HG02938 (cell line): ENCODE results near the gene EVA1C.
"Not testable (repeated sequence)": the region's sequence is repeated elsewhere in the genome, so short reads cannot be mapped to it uniquely, and the experiment has no call there.

ENCODE experiments used
- ATAC-seq: cut with Tn5 transposase; IDR thresholded peaks from one replicate; pipeline ENCODE4 v1.9.1; 2021; ENCODE audit warnings: mild to moderate bottlenecking, moderate library complexity; ENCODE audit not compliant: unreplicated experiment

The EVA1C gene

GRCh38 chr21:32484706-32485380 is 72.3 kb downstream of the EVA1C start:
- ATAC-seq, result no peak

GRCh38 chr21:32492376-32492775 is 79.9 kb downstream of the EVA1C start:
- ATAC-seq, result no peak

GRCh38 chr21:32494934-32495709 is 82.6 kb downstream of the EVA1C start:
- ATAC-seq, result no peak

GRCh38 chr21:32496568-32496967 is 84.1 kb downstream of the EVA1C start:
- no peak for ATAC-seq

- ATAC-seq, result no peak
Measured at GRCh38 chr21:32499249-32500055, 86.9 kb downstream of the EVA1C start.

- ATAC-seq, result not testable (repeated sequence)
Measured at GRCh38 chr21:32503641-32504040, 91.1 kb downstream of the EVA1C start.

GRCh38 chr21:32505767-32506166 is 93.3 kb downstream of the EVA1C start:
- not testable (repeated sequence) for ATAC-seq

GRCh38 chr21:32506411-32506965 is 94.0 kb downstream of the EVA1C start:
- not testable (repeated sequence) for ATAC-seq

- ATAC-seq, result no peak
Measured at GRCh38 chr21:32507342-32507919, 94.9 kb downstream of the EVA1C start.

GRCh38 chr21:32508036-32508435 is 95.5 kb downstream of the EVA1C start:
- ATAC-seq, result not testable (repeated sequence)

- no peak for ATAC-seq
Measured at GRCh38 chr21:32508558-32508957, 96.1 kb downstream of the EVA1C start.

GRCh38 chr21:32508975-32509374 is 96.5 kb downstream of the EVA1C start:
- ATAC-seq, result not testable (repeated sequence)

GRCh38 chr21:32514275-32515055 is 102.0 kb downstream of the EVA1C start:
- no peak for ATAC-seq

GRCh38 chr21:32515874-32516273 is 103.4 kb downstream of the EVA1C start:
- no peak for ATAC-seq

GRCh38 chr21:32516756-32517649 is 104.5 kb downstream of the EVA1C start:
- ATAC-seq, result no peak

GRCh38 chr21:32519945-32520874 is 107.7 kb downstream of the EVA1C start:
- no peak for ATAC-seq

GRCh38 chr21:32520875-32521735 is 108.6 kb downstream of the EVA1C start:
- no peak for ATAC-seq
